ENCODE data around the gene STMP1. TPM values are rescaled to one million over a fixed set of nuclear protein-coding genes. Genes with fewer than 3 reads are reported as not detected.
"Not testable (repeated sequence)": the region's sequence is repeated elsewhere in the genome, so short reads cannot be mapped to it uniquely, and the experiment has no call there.

STMP1 gene
- total RNA-seq, 1 experiment from 2014 or later = 25.6 TPM

DNA sequence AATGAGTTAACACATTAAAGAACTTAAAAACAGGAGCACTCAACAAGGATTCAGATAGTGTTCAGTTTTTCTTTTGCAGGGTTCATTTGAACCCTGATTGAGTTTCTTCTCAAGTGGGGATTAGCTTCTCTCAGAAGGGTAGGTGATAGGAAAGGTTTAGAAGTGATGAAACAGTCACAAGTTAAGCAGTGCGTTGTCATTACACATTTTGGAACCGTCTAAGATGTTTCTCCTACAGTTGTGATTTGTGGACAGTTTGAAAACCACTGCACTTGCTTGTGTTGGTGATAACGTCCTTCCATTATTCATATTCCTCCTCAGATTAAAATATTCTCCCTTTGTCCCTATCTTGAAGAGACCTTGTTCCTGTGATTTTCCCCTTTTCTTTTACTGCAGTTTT lies 2.7 kb downstream of the STMP1 start:
- intact Hi-C loops (cut with micrococcal nuclease; ENCODE audit: unreplicated experiment) = no loop called here
- no peak for DNase-seq
- no TSS peak for BruUV-seq (replicated peaks)
- Mint-ChIP-seq H3K36me3 (ENCODE audit: insufficient read depth, unreplicated experiment) (peaks cover 23% of the 10 kb centered on the region), H3K27ac (ENCODE audit: unreplicated experiment) (no peak overlapping the region), H3K4me1 (ENCODE audit: low read depth, unreplicated experiment) (peaks cover 13% of the 10 kb centered on the region), H3K9me3 (ENCODE audit: low read depth, unreplicated experiment) (no peaks in the 10 kb centered on the region), H3K27me3 (ENCODE audit: unreplicated experiment) (no peaks in the 10 kb centered on the region), H3K4me3 (ENCODE audit: low read depth, unreplicated experiment) (no peak overlapping the region)
- CTCF ChIA-PET = interaction anchor here (1.4 kb wide), 1 partner anchor 8 kb away, joined by 4 read pairs; no protein-coding TSS in a partner anchor
- TF ChIP-seq, protein P1, sequence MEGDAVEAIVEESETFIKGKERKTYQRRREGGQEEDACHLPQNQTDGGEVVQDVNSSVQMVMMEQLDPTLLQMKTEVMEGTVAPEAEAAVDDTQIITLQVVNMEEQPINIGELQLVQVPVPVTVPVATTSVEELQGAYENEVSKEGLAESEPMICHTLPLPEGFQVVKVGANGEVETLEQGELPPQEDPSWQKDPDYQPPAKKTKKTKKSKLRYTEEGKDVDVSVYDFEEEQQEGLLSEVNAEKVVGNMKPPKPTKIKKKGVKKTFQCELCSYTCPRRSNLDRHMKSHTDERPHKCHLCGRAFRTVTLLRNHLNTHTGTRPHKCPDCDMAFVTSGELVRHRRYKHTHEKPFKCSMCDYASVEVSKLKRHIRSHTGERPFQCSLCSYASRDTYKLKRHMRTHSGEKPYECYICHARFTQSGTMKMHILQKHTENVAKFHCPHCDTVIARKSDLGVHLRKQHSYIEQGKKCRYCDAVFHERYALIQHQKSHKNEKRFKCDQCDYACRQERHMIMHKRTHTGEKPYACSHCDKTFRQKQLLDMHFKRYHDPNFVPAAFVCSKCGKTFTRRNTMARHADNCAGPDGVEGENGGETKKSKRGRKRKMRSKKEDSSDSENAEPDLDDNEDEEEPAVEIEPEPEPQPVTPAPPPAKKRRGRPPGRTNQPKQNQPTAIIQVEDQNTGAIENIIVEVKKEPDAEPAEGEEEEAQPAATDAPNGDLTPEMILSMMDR (IDR thresholded peaks at IDR 0.05; ENCODE audit: unreplicated experiment) = no peak

DNA sequence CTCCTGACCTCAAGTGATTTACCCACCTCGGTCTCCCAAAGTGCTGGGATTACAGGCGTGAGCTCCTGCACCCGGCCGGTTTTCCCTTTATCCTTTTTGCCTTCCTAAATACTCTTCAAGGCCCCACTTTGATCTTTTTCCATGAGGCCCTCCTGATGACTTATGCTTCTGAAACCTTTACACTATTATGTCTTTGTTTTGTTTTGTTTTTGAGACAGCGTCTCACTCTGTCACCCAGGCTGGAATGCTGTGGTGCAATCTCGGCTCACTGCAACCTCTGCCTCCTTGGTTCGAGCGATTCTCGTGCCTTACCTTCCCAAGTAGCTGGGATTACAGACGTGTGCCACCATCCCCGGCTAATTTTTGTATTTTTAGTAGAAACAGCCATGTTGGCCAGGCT lies 3.8 kb downstream of the STMP1 start:
- CTCF ChIA-PET = no interaction called here
- no peak overlapping the region for H3K4me3 Mint-ChIP-seq (ENCODE audit: low read depth, unreplicated experiment)
- DNase-seq = no peak
- peaks cover 23% of the 10 kb centered on the region for H3K36me3 Mint-ChIP-seq (ENCODE audit: insufficient read depth, unreplicated experiment)
- H3K27me3 Mint-ChIP-seq (ENCODE audit: unreplicated experiment) = no peaks in the 10 kb centered on the region
- TF ChIP-seq, protein P1 (IDR thresholded peaks at IDR 0.05; ENCODE audit: unreplicated experiment) = no peak
- intact Hi-C loops (cut with micrococcal nuclease; ENCODE audit: unreplicated experiment) = no loop called here
- H3K4me1 Mint-ChIP-seq (ENCODE audit: low read depth, unreplicated experiment) = peaks cover 13% of the 10 kb centered on the region
- no peak overlapping the region for H3K27ac Mint-ChIP-seq (ENCODE audit: unreplicated experiment)
- no peaks in the 10 kb centered on the region for H3K9me3 Mint-ChIP-seq (ENCODE audit: low read depth, unreplicated experiment)
- no TSS peak for BruUV-seq (replicated peaks)

DNA sequence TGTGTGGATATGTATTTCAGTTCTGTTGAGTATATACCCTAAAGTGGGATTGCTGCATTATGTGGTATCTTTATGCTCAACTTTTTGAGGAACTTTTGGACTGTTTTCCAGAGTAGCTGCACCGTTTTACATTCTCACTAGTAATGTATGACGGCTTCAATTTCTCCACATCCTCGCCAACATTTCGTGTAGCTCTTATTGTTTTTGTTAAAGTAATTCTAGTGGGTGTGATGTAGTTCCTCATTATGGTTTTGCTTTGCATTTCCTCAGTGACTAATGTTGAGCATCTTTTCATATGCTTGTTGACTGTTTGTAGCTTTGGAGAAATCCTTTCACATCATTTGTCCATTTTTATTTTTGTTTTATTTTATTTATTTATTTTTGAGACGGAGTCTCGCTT lies 4.5 kb downstream of the STMP1 start:
- TF ChIP-seq, protein P1 (IDR thresholded peaks at IDR 0.05; ENCODE audit: unreplicated experiment) = no peak
- no peak for DNase-seq
- intact Hi-C loops (cut with micrococcal nuclease; ENCODE audit: unreplicated experiment) = no loop called here
- CTCF ChIA-PET = interaction anchor here (0.6 kb wide), 1 partner anchor 21 kb away, joined by 3 read pairs; no protein-coding TSS in a partner anchor
- Mint-ChIP-seq H3K4me3 (ENCODE audit: low read depth, unreplicated experiment) (no peak overlapping the region), H3K27me3 (ENCODE audit: unreplicated experiment) (no peaks in the 10 kb centered on the region), H3K36me3 (ENCODE audit: insufficient read depth, unreplicated experiment) (peaks cover 19% of the 10 kb centered on the region), H3K27ac (ENCODE audit: unreplicated experiment) (no peak overlapping the region), H3K4me1 (ENCODE audit: low read depth, unreplicated experiment) (peaks cover 6% of the 10 kb centered on the region), H3K9me3 (ENCODE audit: low read depth, unreplicated experiment) (no peaks in the 10 kb centered on the region)
- BruUV-seq (replicated peaks) = no TSS peak

DNA sequence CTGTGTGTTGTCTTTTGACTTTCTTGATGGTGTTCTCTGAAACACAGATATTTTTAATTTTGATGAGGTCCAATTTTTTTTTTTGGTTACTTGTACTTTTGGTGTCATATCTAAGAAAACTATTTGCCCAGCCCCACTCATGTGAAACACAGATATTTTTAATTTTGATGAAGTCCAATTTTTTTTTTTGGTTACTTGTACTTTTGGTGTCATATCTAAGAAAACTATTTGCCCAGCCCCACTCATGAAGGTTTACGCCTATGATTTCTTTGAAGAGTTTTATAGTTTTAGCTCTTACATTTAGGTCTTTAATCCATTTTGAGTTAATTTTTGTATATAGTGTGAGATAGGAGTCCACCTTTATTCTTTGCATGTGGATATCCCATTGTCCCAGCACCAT lies 5.3 kb downstream of the STMP1 start:
- intact Hi-C loops (cut with micrococcal nuclease; ENCODE audit: unreplicated experiment); DNase-seq; H3K4me1 Mint-ChIP-seq (ENCODE audit: low read depth, unreplicated experiment); H3K9me3 Mint-ChIP-seq (ENCODE audit: low read depth, unreplicated experiment); H3K27ac Mint-ChIP-seq (ENCODE audit: unreplicated experiment); H3K27me3 Mint-ChIP-seq (ENCODE audit: unreplicated experiment); BruUV-seq (replicated peaks); H3K4me3 Mint-ChIP-seq (ENCODE audit: low read depth, unreplicated experiment); CTCF ChIA-PET: not testable (repeated sequence)
- H3K36me3 Mint-ChIP-seq (ENCODE audit: insufficient read depth, unreplicated experiment) = peaks cover 11% of the 10 kb centered on the region

DNA sequence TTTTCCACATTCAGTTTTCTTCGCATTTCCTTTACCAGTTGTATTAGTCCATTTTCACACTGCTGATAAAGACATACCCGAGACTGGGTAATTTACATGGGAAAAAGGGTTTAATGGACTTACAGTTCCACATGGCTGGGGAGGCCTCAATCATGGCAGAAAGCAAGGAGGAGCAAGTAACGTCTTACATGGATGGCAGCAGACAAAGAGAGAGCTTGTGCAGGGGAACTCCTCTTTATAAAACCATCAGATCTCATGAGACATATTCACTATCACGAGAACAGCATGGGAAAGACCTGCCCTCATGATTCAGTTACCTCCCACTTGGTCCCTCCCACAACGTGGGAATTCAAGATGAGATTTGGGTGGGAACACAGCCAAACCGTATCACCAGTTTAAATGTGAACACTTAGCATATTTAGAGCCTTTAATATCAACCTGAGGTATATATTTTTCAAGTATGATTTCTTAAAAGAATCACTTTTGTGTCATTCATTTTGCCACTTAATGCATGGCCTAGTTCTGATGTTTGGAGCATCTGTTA lies 6.6 kb downstream of the STMP1 start:
- H3K36me3 Mint-ChIP-seq (ENCODE audit: insufficient read depth, unreplicated experiment); H3K27ac Mint-ChIP-seq (ENCODE audit: unreplicated experiment); H3K9me3 Mint-ChIP-seq (ENCODE audit: low read depth, unreplicated experiment); H3K4me3 Mint-ChIP-seq (ENCODE audit: low read depth, unreplicated experiment); DNase-seq; CTCF ChIA-PET; H3K27me3 Mint-ChIP-seq (ENCODE audit: unreplicated experiment); BruUV-seq (replicated peaks); H3K4me1 Mint-ChIP-seq (ENCODE audit: low read depth, unreplicated experiment); intact Hi-C loops (cut with micrococcal nuclease; ENCODE audit: unreplicated experiment): not testable (repeated sequence)
